Kidney capillary endothelial cell (primary cell): ENCODE measurements around the gene C17orf114.

Experiments
- DNase-seq: peaks from one replicate; pipeline ENCODE4 v3.0.0-alpha.2; 2018; ENCODE audit warnings: low spot score

The C17orf114 gene

GRCh38 chr17:4788159-4788806 lies 13.8 kb downstream of the C17orf114 start:
- no peak for DNase-seq

DNA sequence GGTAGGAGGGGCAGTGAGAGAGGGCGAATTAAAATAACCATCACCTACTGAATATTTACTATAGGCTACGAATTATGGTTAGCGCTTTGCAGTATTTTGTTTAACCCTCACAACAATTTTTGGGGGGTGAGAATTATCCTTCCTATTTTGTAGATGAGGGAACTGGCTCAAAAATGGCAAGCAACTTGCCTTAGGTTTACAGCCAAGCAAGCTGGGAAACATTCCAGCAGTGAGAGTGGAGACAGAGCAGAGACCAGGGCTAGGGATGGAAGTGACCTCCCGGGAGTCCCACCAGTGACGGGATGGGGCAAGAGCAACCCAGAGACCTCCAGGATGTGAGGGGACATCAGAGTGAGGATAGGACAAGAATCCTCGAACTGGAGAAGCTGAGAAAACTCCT lies 15.6 kb downstream of the C17orf114 start:
- DNase-seq = no peak

DNA sequence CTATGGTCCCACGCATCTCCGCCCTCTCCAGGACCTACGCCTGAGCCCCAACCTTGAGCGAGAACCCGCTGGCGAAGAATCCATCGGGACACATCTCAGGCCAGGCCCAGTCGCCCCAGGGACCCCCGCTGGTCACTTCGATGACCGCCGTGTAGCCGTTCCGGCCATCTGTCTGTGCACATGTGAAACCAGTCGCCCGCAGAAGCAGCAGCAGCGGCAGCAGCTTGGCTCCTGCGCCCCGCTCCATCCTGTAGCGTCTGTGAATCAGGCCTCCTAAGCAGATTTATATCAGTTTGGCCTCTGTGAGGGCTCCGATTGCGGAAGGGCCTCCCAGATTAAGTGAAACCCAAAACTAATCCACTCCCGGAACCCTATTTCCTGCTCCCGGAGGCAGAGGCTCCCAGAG lies 16.0 kb downstream of the C17orf114 start, which contains the start of gene VMO1:
Gene VMO1, minus strand, starts transcription at position 259 of the 406 bp plus-strand sequence. Its CDS starts 12 bp downstream, at position 247.
- no peak for DNase-seq

GRCh38 chr17:4785311-4786105 lies 16.6 kb downstream of the C17orf114 start:
- DNase-seq = no peak

DNA sequence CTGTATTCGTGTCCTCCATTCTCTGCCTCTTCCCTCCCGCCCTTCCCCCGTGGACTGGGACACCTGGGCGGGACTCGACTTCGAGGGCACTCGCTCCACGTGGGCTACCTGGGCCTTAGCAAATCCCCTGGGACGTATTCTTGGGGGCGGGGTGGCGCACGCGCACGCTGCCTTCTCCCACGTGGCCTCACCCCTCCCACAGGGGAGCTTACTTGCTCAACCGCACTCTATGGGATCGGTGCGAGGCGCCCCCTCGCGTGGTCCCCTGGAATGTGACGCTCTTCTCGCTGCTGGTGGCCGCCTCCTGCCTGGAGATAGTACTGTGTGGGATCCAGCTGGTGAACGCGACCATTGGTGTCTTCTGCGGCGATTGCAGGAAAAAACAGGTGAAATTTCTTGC lies 19.5 kb downstream of the C17orf114 start:
- no peak for DNase-seq

- no peak for DNase-seq
Measured at GRCh38 chr17:4780325-4780955, 21.7 kb downstream of the C17orf114 start.

DNA sequence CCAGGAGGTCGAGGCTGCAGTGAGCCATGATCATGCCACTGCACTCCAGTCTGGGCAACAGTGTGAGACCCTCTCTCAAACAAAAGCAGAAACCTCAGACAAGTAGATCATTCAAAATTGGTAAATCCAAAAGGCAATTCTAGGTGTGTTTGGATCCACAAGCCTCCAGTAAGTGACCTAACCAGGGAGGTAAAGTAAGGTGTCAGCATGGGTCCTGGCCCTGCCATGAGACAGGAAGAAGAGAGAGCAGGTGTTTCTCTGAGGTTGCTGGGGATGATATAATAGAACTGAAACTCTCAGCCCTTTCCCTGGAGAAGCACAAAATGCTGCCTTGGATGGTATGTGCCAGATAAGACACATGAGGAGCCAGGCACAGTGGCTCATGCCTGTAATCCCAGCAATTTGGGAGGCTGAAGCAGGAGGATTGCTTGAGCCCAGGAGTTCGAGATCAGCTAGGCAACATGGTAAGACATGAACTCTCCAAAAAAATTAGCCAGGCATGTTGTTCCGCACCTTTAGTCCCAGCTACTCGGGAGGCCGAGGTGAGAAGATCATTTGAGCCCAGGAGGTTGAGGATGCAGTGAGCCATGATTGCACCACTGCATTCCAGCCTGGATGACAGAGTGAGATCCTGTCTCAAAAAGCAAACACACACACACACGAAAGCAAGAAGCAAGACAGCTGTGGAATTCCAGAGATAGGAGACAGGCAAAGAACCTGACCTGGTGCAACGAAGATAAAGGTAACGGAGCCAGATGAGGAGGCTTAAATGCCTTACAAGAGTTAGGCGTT lies 24.0 kb downstream of the C17orf114 start:
- no peak for DNase-seq

DNA sequence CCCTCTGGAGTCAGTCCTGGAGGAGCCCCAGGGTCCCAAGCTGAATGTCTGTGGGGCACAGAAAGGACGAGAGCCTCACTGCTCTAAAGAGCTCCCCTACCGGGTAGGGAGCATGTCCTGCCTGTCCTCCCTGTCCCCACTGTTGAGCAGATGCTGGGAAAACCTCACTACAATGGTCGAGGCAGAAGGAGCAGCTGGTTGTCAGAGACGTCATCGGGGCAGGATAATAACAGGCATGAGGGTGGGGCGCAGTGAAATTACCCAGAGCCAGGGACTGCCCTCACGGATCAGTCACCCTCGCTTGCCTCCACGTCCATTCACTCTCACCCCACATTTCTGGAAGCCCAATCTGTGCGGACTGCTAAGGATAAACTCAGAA lies 29.9 kb downstream of the C17orf114 start:
- DNase-seq = no peak

- DNase-seq = no peak
Measured at GRCh38 chr17:4771519-4772234, 30.5 kb downstream of the C17orf114 start, which contains the start of gene TM4SF5. TSS of gene TM4SF5 (plus strand) at chr17:4771886. CDS start at chr17:4771923, 37 bp downstream.

DNA sequence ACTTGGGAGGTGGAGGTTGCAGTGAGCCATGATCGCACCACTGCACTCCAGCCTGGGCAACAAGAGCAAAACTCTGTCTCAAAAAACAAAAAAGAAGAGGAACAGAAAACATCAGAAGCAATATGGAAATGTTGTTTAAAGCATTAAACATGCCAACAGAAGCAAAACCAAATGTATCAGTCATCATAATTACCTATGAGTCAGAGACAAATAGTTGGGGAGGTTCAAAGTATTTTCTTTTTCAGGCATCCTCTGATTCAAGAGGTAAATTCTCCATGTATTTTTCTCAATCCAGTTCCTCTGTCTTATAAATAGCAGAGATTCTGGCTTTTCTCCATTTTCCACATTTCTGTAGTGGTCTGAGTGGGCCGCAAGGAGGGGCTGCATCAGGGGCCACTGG lies 32.5 kb downstream of the C17orf114 start:
- DNase-seq = no peak

GRCh38 chr17:4768298-4768697 lies 33.8 kb downstream of the C17orf114 start:
- no peak for DNase-seq

GRCh38 chr17:4766723-4767122 lies 35.4 kb downstream of the C17orf114 start:
- DNase-seq = peak; percentile 40

DNA sequence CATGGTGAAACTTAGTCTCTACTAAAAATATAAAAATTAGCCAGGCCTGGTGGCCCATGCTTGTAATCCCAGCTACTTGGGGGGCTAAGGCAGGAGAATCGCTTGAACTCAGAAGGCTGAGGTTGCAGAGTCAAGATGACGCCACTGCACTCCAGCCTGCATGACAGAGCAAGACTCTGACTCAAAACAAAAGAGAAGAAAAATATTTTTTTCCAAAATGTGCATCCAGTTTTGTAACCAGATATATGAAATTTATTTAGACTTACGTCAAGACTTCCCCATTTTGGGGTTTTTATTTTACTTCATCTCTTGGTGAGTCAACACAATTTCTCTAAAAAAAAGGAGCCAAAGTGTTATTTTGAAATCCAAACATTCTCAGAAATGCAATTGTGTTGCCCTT lies 35.9 kb downstream of the C17orf114 start:
- no peak for DNase-seq

GRCh38 chr17:4764595-4764994 lies 37.5 kb downstream of the C17orf114 start:
- no peak for DNase-seq

DNA sequence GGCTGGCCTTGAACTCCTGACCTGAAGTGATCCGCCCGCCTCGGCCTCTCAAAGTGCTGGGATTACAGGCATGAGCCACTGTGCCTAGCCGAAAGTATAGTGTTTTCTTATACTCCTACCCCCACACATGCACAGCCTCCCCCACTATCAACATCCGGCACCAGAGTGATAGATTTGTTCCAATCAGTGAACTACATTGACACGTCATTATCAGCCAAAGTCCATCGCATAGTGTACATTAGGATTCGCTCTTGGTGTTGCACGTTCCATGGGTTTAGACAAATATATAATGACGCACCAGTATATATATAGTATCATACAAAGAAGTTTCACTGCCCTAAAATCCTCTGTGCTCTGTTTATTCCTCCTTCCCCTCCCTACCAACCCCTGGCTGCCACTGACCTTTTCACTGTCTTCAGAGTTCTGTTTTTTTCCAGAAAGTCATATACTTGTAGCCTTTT lies 42.3 kb downstream of the C17orf114 start:
- no peak for DNase-seq

- no peak for DNase-seq
Measured at GRCh38 chr17:4753392-4753791, 48.7 kb downstream of the C17orf114 start.

DNA sequence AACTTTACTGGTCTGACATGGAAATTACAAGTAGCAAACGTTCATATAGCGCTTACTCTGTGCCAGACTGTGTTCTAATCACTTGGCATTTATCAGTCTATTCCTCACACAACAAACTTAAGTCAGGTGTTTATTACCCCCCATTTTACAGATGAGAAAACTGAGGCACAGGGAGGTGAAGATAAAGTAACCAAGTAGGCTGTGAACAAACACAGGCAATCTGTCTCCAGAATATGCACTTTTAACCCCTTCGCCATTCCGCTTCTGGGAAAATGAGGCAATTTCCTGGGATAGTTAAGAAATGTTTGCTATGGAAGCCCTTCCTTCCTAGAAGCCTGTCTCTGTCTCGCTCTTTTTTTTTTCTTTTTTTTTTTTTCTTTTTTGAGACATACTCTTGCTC lies 50.2 kb downstream of the C17orf114 start:
- no peak for DNase-seq
